ENCODE results near the gene ENDOU. TPM values are rescaled to one million over a fixed set of nuclear protein-coding genes. Genes with fewer than 3 reads are reported as not detected.

ENDOU gene
- total RNA-seq, 1 donor from 2014 or later: not detected

DNA sequence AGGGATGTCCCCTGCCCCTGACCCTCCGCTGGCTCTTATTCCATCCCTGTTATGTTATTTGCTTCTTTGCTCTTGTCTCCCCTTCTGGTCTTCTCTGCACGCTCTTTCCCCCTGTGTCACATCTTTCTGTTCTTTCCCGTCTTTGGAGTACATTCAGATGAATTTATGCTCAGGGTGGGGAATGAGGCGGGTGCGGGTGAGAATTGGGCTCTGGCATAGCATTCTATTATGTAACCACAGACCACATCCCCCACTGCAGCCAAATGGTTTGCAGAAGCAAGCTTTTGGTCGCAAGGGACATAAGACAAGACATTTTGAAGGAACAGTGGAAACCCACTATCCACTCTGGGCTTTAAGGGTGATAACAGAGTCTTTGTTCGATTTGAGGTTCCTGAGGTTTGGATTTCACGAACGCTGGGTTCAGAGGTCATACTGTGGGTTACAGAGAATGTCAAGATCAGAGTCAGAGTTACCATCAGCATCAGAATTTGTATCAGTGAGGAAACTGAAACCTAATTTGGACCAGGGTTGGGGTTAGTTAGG lies 3.8 kb downstream of the ENDOU start:
- Histone ChIP-seq H3K27me3 (ENCODE audit: insufficient read depth, low read length) (no peaks in the 10 kb centered on the region), H3K4me2 (ENCODE audit: low read length) (no peak overlapping the region), H3K9me3 (ENCODE audit: insufficient read depth, low read depth, low read length) (no peaks in the 10 kb centered on the region), H3K79me2 (ENCODE audit: insufficient read depth, low read length) (no peaks in the 10 kb centered on the region), H3K9ac (ENCODE audit: low read length) (no peak overlapping the region), H3K36me3 (ENCODE audit: insufficient read depth, low read length) (no peaks in the 10 kb centered on the region), H3K4me1 (ENCODE audit: insufficient read depth, low read length) (peaks cover 17% of the 10 kb centered on the region), H3K27ac (ENCODE audit: low read depth, low read length) (no peak overlapping the region), H3K4me3 (ENCODE audit: insufficient read depth, low read depth, low read length) (no peak overlapping the region), H2AFZ (ENCODE audit: low read depth, low read length) (no peak overlapping the region), H4K20me1 (ENCODE audit: insufficient read depth, low read length) (no peaks in the 10 kb centered on the region)
- H3K9me3 Mint-ChIP-seq (ENCODE audit: unreplicated experiment): peaks cover 3% of the 10 kb centered on the region
- peaks cover 24% of the 10 kb centered on the region for H3K4me1 Mint-ChIP-seq (ENCODE audit: low read depth, unreplicated experiment)
- H3K27ac Mint-ChIP-seq (ENCODE audit: unreplicated experiment): no peak overlapping the region
- no peak for TF ChIP-seq EZH2 (IDR thresholded peaks at IDR 0.05; ENCODE audit: insufficient read depth, low read length)
- TF ChIP-seq CTCF (IDR thresholded peaks at IDR 0.05; ENCODE audit: insufficient read depth, low read depth, low read length): no peak
- H3K27me3 Mint-ChIP-seq (ENCODE audit: low read depth, unreplicated experiment): peaks cover 36% of the 10 kb centered on the region
- DNase-seq (ENCODE audit: low read depth) (no peak), FAIRE-seq (no peak)
- peaks cover 5% of the 10 kb centered on the region for H3K36me3 Mint-ChIP-seq (ENCODE audit: low read depth, unreplicated experiment)
- no peak overlapping the region for H3K4me3 Mint-ChIP-seq (ENCODE audit: unreplicated experiment)

DNA sequence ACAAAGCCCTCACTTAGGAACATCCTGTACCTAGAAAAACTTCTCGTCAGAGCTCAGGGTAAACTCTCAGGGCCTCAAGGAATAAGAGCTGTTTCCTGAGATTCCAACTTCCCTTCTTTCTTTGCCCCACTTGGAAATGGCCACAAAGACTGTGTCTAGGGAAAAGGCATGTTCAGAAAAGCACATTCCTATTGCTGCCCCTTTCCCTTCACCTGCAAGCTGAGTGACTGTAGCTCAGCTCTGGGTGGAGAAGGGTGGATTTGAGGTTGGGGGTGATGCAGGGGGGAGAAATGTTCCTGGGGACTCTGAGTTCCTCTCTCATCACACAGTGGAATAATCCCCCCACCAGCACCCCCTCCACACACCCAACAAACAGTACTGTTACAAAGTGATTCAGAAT lies 6.8 kb downstream of the ENDOU start:
- Mint-ChIP-seq H3K27ac (ENCODE audit: unreplicated experiment) (no peak overlapping the region), H3K27me3 (ENCODE audit: low read depth, unreplicated experiment) (peaks cover 32% of the 10 kb centered on the region), H3K36me3 (ENCODE audit: low read depth, unreplicated experiment) (no peaks in the 10 kb centered on the region), H3K9me3 (ENCODE audit: unreplicated experiment) (no peaks in the 10 kb centered on the region), H3K4me3 (ENCODE audit: unreplicated experiment) (no peak overlapping the region), H3K4me1 (ENCODE audit: low read depth, unreplicated experiment) (peaks cover 18% of the 10 kb centered on the region)
- H2AFZ ChIP-seq (ENCODE audit: low read depth, low read length): no peak overlapping the region
- no peak overlapping the region for H3K9ac ChIP-seq (ENCODE audit: low read length)
- H3K27me3 ChIP-seq (ENCODE audit: insufficient read depth, low read length): no peaks in the 10 kb centered on the region
- DNase-seq (ENCODE audit: low read depth) (no peak), FAIRE-seq (no peak)
- TF ChIP-seq CTCF (IDR thresholded peaks at IDR 0.05; ENCODE audit: insufficient read depth, low read depth, low read length): no peak
- peaks cover 6% of the 10 kb centered on the region for H4K20me1 ChIP-seq (ENCODE audit: insufficient read depth, low read length)
- H3K36me3 ChIP-seq (ENCODE audit: insufficient read depth, low read length): no peaks in the 10 kb centered on the region
- no peak overlapping the region for H3K4me2 ChIP-seq (ENCODE audit: low read length)
- no peaks in the 10 kb centered on the region for H3K9me3 ChIP-seq (ENCODE audit: insufficient read depth, low read depth, low read length)
- H3K4me1 ChIP-seq (ENCODE audit: insufficient read depth, low read length): peaks cover 21% of the 10 kb centered on the region
- no peak overlapping the region for H3K4me3 ChIP-seq (ENCODE audit: insufficient read depth, low read depth, low read length)
- no peak overlapping the region for H3K27ac ChIP-seq (ENCODE audit: low read depth, low read length)
- H3K79me2 ChIP-seq (ENCODE audit: insufficient read depth, low read length): no peaks in the 10 kb centered on the region

GRCh38 chr12:47717443-47718193 lies 7.7 kb downstream of the ENDOU start:
- H3K4me1 ChIP-seq (ENCODE audit: insufficient read depth, low read length): peaks cover 21% of the 10 kb centered on the region
- Mint-ChIP-seq H3K36me3 (ENCODE audit: low read depth, unreplicated experiment) (no peaks in the 10 kb centered on the region), H3K27ac (ENCODE audit: unreplicated experiment) (peak overlapping the region; percentile 43), H3K9me3 (ENCODE audit: unreplicated experiment) (no peaks in the 10 kb centered on the region), H3K4me1 (ENCODE audit: low read depth, unreplicated experiment) (peaks cover 18% of the 10 kb centered on the region), H3K27me3 (ENCODE audit: low read depth, unreplicated experiment) (peaks cover 29% of the 10 kb centered on the region), H3K4me3 (ENCODE audit: unreplicated experiment) (no peak overlapping the region)
- H3K27me3 ChIP-seq (ENCODE audit: insufficient read depth, low read length): no peaks in the 10 kb centered on the region
- peak overlapping the region; percentile 28 for H3K9ac ChIP-seq (ENCODE audit: low read length)
- no peak overlapping the region for H3K27ac ChIP-seq (ENCODE audit: low read depth, low read length)
- no peaks in the 10 kb centered on the region for H3K79me2 ChIP-seq (ENCODE audit: insufficient read depth, low read length)
- TF ChIP-seq CTCF (IDR thresholded peaks at IDR 0.05; ENCODE audit: insufficient read depth, low read depth, low read length) (peak; percentile 86), EZH2 (IDR thresholded peaks at IDR 0.05; ENCODE audit: insufficient read depth, low read length) (no peak)
- FAIRE-seq: peak; percentile 43
- H3K4me2 ChIP-seq (ENCODE audit: low read length): peak overlapping the region; percentile 24
- peaks cover 6% of the 10 kb centered on the region for H4K20me1 ChIP-seq (ENCODE audit: insufficient read depth, low read length)
- no peaks in the 10 kb centered on the region for H3K36me3 ChIP-seq (ENCODE audit: insufficient read depth, low read length)
- H2AFZ ChIP-seq (ENCODE audit: low read depth, low read length): peak overlapping the region; percentile 14
- peak; percentile 43 for DNase-seq (ENCODE audit: low read depth)
- no peak overlapping the region for H3K4me3 ChIP-seq (ENCODE audit: insufficient read depth, low read depth, low read length)
- no peaks in the 10 kb centered on the region for H3K9me3 ChIP-seq (ENCODE audit: insufficient read depth, low read depth, low read length)

Data from astrocyte (in vitro differentiated cells and primary cell).